Fibroblast of lung (primary cell): ENCODE measurements around the gene ATL1. TPM values are rescaled to one million over a fixed set of nuclear protein-coding genes. Genes with fewer than 3 reads are reported as not detected.

Source experiments
- DNase-seq, 2 donors: peaks; one replicate each; pipeline versions ENCODE4 v3.0.0 to v3.0.0-alpha.2; 2010; ENCODE audit warnings: low read depth in 2 of 2
- H2AFZ ChIP-seq: 2 replicates; pipeline ENCODE4 v1.5.1; 2012; ENCODE audit warnings: low read length, control low read depth, inconsistent platforms
- H3K27ac ChIP-seq: 2 replicates; pipeline ENCODE4 v1.5.1; 2011; ENCODE audit warnings: low read length, control low read depth; ENCODE audit not compliant: insufficient read depth
- H3K27me3 ChIP-seq: 2 replicates; pipeline ENCODE4 v1.5.1; 2011; ENCODE audit warnings: mild to moderate bottlenecking, low read length; ENCODE audit not compliant: control insufficient read depth, insufficient read depth
- H3K36me3 ChIP-seq: 2 replicates; pipeline ENCODE4 v1.5.1; 2011; ENCODE audit warnings: low read length; ENCODE audit not compliant: control insufficient read depth, insufficient read depth
- H3K4me1 ChIP-seq: 2 replicates; pipeline ENCODE4 v1.5.1; 2011; ENCODE audit warnings: low read length; ENCODE audit not compliant: control insufficient read depth, insufficient read depth; ENCODE audit errors: extremely low read depth
- H3K4me2 ChIP-seq: 2 replicates; pipeline ENCODE4 v1.5.1; 2011; ENCODE audit warnings: low read length, control low read depth; ENCODE audit not compliant: insufficient read depth; ENCODE audit errors: extremely low read depth
- H3K4me3 ChIP-seq, 4 experiments: fragments of 200-600 bp in 1 of 4; sonication (generic) in 1 of 4; replicated peaks in 1 of 4; 2 replicates each; pipeline ENCODE4 v1.5.1; 2011 to 2016; ENCODE audit warnings: low read length in 4 of 4, low read depth in 3 of 4, mild to moderate bottlenecking in 3 of 4, control low read depth in 2 of 4, inconsistent platforms in 1 of 4, mixed read lengths in 1 of 4; ENCODE audit not compliant: insufficient read depth in 1 of 4; ENCODE audit errors: control extremely low read depth in 1 of 4
- H3K79me2 ChIP-seq: 2 replicates; pipeline ENCODE4 v1.5.1; 2012; ENCODE audit warnings: mild to moderate bottlenecking, low read length, inconsistent platforms; ENCODE audit not compliant: control insufficient read depth, insufficient read depth
- H3K9ac ChIP-seq: 2 replicates; pipeline ENCODE4 v1.5.1; 2011; ENCODE audit warnings: mild to moderate bottlenecking, low read length, control low read depth; ENCODE audit not compliant: insufficient read depth
- H3K9me3 ChIP-seq: 2 replicates; pipeline ENCODE4 v1.5.1; 2012; ENCODE audit warnings: low read depth, low read length; ENCODE audit not compliant: control insufficient read depth, insufficient read depth
- H4K20me1 ChIP-seq: 2 replicates; pipeline ENCODE4 v1.5.1; 2011; ENCODE audit warnings: low read length; ENCODE audit not compliant: control insufficient read depth, insufficient read depth; ENCODE audit errors: extremely low read depth
- CTCF ChIP-seq, 2 donors: IDR thresholded peaks in 1 of 2; conservative IDR thresholded peaks in 1 of 2; 1 replicate in 1 of 2; 2 replicates in 1 of 2; pipeline ENCODE4 v1.5.1; 2011 to 2012; ENCODE audit warnings: low read length in 2 of 2, control low read depth in 1 of 2, inconsistent platforms in 1 of 2, low read depth in 1 of 2, mild to moderate bottlenecking in 1 of 2
- EZH2 ChIP-seq: IDR thresholded peaks from 2 replicates; pipeline ENCODE4 v1.5.1; 2012; ENCODE audit warnings: low read length, control low read depth, mild to moderate bottlenecking; ENCODE audit errors: missing control alignments
- polyA plus RNA-seq, 2 donors: library from polyadenylated mRNA; depleted of rRNA in 1 of 2; stranded (reverse) in 1 of 2; unstranded in 1 of 2; fragments of >200 nt; gene quantifications; 2 replicates each; pipeline ENCODE4 v1.2.1, GENCODE V29; 2011 to 2012; ENCODE audit warnings: missing spikeins in 1 of 2
- total RNA-seq: library from RNA; depleted of rRNA; stranded (reverse); fragments of >200 nt; gene quantifications from 2 replicates; pipeline ENCODE4 v1.2.1, GENCODE V29; 2014

The ATL1 gene
- total and polyA plus RNA-seq, 2 donors (not counting 1 experiment from before 2014, with no cell fraction given) = 14.9 to 16.2 TPM

DNA sequence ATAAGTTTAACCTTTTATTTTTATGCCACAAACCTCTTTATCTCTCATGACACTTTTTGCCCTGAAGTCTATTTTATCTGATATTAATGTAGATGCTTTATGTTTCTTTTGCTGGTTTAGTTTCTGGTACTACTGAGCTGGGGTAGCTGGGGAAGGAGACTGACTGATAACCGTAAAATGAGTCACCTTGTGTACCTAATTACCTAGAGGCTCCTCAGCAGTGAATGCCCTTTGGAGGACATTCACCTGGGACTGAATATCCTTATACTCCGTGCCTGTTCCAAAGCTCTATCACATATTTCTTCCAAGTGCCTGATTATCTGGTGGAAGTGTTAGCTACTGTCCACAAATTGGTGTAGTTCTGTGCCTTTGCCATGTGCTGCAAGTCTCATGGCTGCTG lies 13.9 kb downstream of the ATL1 start:
- no peak overlapping the region for H2AFZ ChIP-seq
- no peaks in the 10 kb centered on the region for H3K4me1 ChIP-seq
- H3K27ac ChIP-seq = no peak overlapping the region
- no peak overlapping the region for H3K4me3 ChIP-seq
- no peak for DNase-seq
- no peaks in the 10 kb centered on the region for H3K79me2 ChIP-seq
- H3K9ac ChIP-seq = no peak overlapping the region
- no peaks in the 10 kb centered on the region for H3K27me3 ChIP-seq
- H3K9me3 ChIP-seq = no peaks in the 10 kb centered on the region
- H3K4me2 ChIP-seq = no peak overlapping the region
- H4K20me1 ChIP-seq = no peaks in the 10 kb centered on the region
- TF ChIP-seq EZH2 = no peak
- TF ChIP-seq CTCF (conservative IDR thresholded peaks at IDR 0.05 in 1 of 2, IDR thresholded peaks at IDR 0.05 in 1 of 2; ENCODE audit: low read depth in 1 of 2, low read length in 2 of 2) = no peak
- no peaks in the 10 kb centered on the region for H3K36me3 ChIP-seq

DNA sequence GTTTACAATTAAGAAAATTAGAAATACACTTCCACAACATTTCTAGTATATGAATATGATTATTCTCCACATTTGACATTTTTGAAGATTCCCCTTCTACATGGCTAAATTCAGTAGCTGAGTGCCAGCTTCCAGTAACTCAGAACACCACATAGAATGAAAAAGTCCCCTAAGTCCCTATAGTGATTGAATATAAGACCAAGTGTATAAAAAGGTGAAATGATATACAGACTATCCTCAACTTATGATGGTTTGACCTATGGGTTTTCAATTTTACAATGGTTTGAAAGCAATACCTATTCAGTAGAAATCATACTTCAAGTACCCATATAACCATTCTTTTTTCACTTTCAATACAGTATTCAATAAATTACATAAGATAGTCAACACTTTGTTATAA lies 15.8 kb downstream of the ATL1 start:
- Histone ChIP-seq H3K4me1 (no peaks in the 10 kb centered on the region), H3K27ac (no peak overlapping the region), H3K4me2 (no peak overlapping the region), H3K4me3 (no peak overlapping the region), H3K36me3 (no peaks in the 10 kb centered on the region), H3K27me3 (no peaks in the 10 kb centered on the region), H3K9me3 (no peaks in the 10 kb centered on the region), H3K79me2 (no peaks in the 10 kb centered on the region), H4K20me1 (no peaks in the 10 kb centered on the region), H3K9ac (no peak overlapping the region), H2AFZ (no peak overlapping the region)
- TF ChIP-seq EZH2 (no peak), CTCF (conservative IDR thresholded peaks at IDR 0.05 in 1 of 2, IDR thresholded peaks at IDR 0.05 in 1 of 2; ENCODE audit: low read depth in 1 of 2, low read length in 2 of 2) (no peak)
- no peak for DNase-seq

DNA sequence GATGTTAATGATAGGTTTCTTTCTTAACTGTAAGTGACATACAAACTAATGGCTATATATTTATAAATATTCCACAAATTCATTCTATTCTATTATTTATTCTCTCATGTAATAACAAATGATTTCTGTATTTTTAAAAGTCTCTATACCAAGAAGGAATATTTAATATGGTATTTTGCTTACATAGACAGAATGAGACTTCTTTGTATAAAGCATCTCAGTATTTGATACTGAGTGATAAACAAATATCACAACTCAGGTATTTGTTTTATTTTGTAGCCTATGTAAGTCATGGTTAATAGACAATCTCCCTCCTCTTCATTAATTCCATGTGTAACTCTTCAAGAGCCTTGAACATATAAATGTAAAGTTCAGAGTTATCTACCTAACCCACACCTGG lies 18.0 kb downstream of the ATL1 start:
- no peaks in the 10 kb centered on the region for H3K4me1 ChIP-seq
- no peaks in the 10 kb centered on the region for H3K9me3 ChIP-seq
- no peak for DNase-seq
- H3K9ac ChIP-seq = no peak overlapping the region
- TF ChIP-seq EZH2 = no peak
- TF ChIP-seq CTCF (conservative IDR thresholded peaks at IDR 0.05 in 1 of 2, IDR thresholded peaks at IDR 0.05 in 1 of 2; ENCODE audit: low read depth in 1 of 2, low read length in 2 of 2) = no peak
- H3K4me2 ChIP-seq = no peak overlapping the region
- H3K79me2 ChIP-seq = no peaks in the 10 kb centered on the region
- H3K27ac ChIP-seq = no peak overlapping the region
- no peak overlapping the region for H3K4me3 ChIP-seq
- H3K27me3 ChIP-seq = no peaks in the 10 kb centered on the region
- no peak overlapping the region for H2AFZ ChIP-seq
- H3K36me3 ChIP-seq = no peaks in the 10 kb centered on the region
- no peaks in the 10 kb centered on the region for H4K20me1 ChIP-seq
